ENCODE measurements around the gene C1QTNF1.
A peak's percentile ranks its signal among the peaks of the same experiment; 100 is the strongest.

C1QTNF1 gene

DNA sequence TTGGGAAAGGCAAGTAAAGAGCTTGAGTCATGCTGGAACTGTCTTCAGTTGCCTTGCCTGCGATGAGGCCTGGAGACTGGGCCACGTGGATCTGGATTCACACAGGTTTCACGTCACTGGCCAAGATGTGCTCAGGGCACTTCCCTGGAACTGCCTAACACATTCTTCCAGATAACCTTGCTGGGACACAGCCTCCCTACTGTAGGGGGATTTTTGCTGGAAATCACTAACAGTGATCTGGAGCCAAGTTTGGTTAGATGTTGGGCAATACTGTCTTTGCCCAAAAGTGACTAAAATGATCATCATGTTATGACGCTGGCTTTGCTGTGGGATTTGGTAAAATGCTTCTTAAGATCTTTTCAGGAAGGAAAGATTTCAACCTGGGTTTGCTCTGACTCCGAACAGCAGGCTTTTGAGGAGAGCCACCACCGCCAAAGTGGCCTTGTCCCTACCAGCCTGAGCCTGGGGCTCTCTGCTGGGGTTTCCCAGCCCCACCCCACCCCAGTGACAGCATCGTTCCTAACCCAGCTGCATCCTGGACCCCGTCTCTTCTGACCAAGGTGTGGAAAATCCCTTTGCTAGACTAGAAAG lies 14.7 kb downstream of the C1QTNF1 start:
- DNase-seq (ENCODE audit: low read depth), result peak; percentile 67
- TF ChIP-seq, protein P1, sequence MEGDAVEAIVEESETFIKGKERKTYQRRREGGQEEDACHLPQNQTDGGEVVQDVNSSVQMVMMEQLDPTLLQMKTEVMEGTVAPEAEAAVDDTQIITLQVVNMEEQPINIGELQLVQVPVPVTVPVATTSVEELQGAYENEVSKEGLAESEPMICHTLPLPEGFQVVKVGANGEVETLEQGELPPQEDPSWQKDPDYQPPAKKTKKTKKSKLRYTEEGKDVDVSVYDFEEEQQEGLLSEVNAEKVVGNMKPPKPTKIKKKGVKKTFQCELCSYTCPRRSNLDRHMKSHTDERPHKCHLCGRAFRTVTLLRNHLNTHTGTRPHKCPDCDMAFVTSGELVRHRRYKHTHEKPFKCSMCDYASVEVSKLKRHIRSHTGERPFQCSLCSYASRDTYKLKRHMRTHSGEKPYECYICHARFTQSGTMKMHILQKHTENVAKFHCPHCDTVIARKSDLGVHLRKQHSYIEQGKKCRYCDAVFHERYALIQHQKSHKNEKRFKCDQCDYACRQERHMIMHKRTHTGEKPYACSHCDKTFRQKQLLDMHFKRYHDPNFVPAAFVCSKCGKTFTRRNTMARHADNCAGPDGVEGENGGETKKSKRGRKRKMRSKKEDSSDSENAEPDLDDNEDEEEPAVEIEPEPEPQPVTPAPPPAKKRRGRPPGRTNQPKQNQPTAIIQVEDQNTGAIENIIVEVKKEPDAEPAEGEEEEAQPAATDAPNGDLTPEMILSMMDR (IDR thresholded peaks at IDR 0.05; ENCODE audit: insufficient read depth, low read depth, low read length, missing control alignments), result no peak
- no peak overlapping the region for H3K4me3 ChIP-seq (ENCODE audit: low read depth, low read length)

DNA sequence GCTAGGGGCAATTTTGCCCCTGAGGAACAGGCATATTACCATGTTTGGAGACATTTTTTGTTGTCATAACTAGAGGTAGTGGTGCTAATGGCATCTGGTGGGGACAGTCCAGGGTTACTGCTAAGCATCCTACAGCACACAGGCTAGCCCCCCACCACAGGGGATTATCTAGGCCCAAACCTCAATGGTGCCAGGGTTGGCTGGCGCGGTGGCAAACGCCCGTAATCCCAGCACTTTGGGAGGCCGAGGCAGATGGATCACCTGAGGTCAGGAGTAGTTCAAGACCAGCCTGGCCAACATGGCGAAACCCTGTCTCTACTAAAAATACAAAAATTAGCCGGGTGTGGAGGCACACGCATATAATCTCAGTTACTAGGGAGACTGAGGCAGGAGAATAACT lies 15.2 kb downstream of the C1QTNF1 start:
- TF ChIP-seq, protein P1 (IDR thresholded peaks at IDR 0.05; ENCODE audit: insufficient read depth, low read depth, low read length, missing control alignments), result no peak
- DNase-seq (ENCODE audit: low read depth), result no peak
- H3K4me3 ChIP-seq (ENCODE audit: low read depth, low read length), result no peak overlapping the region

DNA sequence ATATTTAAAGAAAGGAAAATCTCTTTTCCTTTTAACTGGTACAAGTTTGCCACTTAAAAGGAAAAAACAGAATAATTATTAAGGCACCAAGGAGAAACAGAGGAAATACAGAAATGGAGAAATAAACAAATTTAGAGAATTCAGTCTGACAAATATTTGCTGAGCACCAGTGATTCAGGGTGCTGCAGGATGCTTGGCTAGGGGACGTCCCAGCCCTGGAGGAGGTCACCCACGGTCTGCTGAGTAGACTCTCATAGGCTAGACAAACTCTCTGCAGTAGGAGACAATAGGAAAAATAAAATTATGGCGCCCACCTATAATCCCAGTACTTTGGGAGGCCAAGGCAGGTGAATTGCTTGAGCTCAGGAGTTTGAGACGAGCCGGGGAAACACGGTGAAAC lies 15.9 kb downstream of the C1QTNF1 start:
- no peak for DNase-seq (ENCODE audit: low read depth)
- no peak overlapping the region for H3K4me3 ChIP-seq (ENCODE audit: low read depth, low read length)
- TF ChIP-seq, protein P1 (IDR thresholded peaks at IDR 0.05; ENCODE audit: insufficient read depth, low read depth, low read length, missing control alignments), result no peak

DNA sequence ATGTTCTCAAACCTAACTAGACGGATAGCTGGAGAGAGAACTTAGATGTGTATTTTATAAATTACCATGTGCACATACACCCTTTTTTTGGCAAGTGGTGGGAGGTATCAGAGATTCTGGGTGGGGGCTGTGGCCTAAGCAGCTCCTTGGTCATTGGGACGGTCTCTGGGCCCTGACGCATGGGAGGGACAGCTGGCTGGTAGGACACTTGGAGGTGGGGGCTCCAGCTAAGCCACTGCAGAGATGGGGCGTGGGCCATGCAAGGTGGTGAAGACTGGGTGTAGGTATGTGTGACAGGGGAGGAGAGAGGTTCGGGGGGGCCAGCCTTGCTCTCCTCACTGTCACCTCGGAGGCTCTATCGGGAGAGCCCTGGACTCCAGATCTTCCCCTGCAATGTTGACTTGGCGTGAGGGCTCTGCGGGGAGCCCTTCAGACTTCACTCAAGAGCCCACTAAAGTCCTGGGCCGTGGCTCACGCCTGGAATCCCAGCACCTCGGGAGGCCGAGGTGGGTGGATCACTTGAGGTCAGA lies 17.1 kb downstream of the C1QTNF1 start:
- no peak for DNase-seq (ENCODE audit: low read depth)
- TF ChIP-seq, protein P1 (IDR thresholded peaks at IDR 0.05; ENCODE audit: insufficient read depth, low read depth, low read length, missing control alignments), result no peak
- H3K4me3 ChIP-seq (ENCODE audit: low read depth, low read length), result no peak overlapping the region

DNA sequence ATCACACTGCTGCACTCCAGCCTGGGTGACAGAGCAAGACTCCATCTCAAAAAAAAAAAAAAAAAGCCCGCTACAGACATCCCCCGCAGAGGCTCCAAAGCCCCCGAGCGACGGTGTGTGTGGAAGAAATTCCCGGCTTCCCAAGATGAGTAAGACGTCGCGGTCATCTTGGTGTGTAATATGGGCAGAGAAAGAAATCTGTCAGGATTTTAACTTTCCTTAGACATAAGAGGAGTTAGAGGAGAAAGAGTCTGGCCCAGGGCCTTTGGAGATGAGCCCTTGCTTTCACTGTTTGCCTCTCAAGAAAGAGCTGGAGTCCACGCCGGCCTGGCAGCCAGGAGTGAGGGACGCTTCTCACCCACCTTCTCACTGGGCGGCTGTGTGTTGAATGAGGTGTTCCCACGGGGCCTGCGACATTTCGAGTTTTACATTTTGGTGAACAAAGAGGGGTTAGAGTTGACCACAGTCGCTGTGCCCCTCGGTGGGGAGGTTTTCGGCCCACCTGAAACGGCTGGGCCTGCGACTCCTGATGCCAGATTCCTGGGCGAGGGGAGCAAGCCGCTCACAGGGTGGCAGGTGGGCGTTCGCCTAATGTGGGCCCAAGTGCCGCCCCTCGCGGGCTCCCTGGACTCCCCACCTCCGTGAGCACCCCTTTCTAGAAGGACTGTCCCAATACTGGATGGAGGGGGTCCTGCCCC lies 17.9 kb downstream of the C1QTNF1 start:
- TF ChIP-seq, protein P1 (IDR thresholded peaks at IDR 0.05; ENCODE audit: insufficient read depth, low read depth, low read length, missing control alignments), result no peak
- no peak overlapping the region for H3K4me3 ChIP-seq (ENCODE audit: low read depth, low read length)
- DNase-seq (ENCODE audit: low read depth), result no peak

DNA sequence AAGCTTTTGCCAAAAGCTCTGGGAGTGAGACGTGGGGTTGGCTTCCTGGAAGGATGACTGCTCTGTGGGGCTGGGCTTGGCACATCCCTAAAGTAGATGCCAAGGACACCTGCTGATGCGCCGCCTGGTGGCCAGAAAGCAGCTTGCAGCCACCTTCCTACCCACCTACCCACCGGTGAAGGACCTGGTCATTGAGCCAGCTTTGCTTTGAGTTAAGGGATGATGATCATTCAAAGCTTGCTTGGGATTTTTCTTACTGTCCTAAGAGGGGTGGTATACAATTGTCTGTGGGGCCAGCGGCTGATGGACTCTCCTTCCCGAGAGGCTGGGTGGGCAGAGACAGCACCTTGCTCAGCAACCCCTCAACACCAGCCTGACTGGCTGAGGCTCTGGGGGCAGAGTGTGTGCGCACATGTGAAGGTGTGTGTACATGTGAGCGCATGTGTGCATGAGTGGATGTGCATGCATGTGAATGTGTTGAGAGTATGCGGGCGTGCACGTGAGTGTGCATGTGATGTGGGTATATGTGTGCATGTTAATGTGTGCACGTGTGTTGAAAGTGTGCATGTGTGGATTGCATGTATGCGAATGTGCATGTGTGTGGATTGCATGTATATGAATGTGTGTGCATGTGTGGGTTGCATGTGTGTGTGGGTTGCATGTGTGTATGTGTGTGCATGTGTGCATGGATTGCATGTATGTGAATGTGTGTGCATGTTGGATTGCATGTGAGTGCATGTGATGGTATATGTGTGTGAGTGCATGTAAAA lies 18.6 kb downstream of the C1QTNF1 start:
- peak; percentile 48 for DNase-seq (ENCODE audit: low read depth)
- no peak overlapping the region for H3K4me3 ChIP-seq (ENCODE audit: low read depth, low read length)
- TF ChIP-seq, protein P1 (IDR thresholded peaks at IDR 0.05; ENCODE audit: insufficient read depth, low read depth, low read length, missing control alignments), result peak; percentile 78

Data from GM12865 (cell line).